Measurements from ENCODE around the gene YWHAE. TPM values are rescaled to one million over a fixed set of nuclear protein-coding genes. Genes with fewer than 3 reads are reported as not detected.
"Not testable (repeated sequence)": the region's sequence is repeated elsewhere in the genome, so short reads cannot be mapped to it uniquely, and the experiment has no call there.

YWHAE gene
- total and polyA plus RNA-seq, 2 donors: 167 to 323 TPM

DNA sequence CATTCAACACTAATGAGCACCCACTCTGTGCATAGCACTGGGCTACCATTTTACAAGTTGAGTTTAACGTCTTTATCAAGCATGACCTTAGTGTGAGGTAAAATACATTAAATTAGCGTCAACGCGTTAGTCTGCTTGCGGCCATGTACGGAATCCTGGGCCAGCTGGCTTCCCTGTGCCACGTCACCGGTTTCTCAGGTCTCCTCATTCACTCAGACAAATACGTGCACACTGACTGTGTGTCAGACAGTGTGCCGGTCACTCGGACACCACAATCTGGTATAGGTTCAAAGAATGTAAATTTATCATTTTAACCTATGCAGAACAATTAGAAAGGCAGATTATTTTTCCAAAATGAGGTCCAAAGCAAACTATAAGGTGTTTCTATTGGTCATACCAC is 21.4 kb upstream of the YWHAE start:
- DNase-seq (ENCODE audit: extremely low spot score): no peak
- Histone ChIP-seq H3K27ac (ENCODE audit: low read depth) (no peak overlapping the region), H3K4me3 (ENCODE audit: low read depth, low read length) (no peak overlapping the region), H3K36me3 (ENCODE audit: insufficient read depth) (peaks cover 3% of the 10 kb centered on the region), H3K4me1 (ENCODE audit: insufficient read depth) (no peaks in the 10 kb centered on the region)
- WGBS: 93% methylated on average over 11 of the region's 11 CpGs

DNA sequence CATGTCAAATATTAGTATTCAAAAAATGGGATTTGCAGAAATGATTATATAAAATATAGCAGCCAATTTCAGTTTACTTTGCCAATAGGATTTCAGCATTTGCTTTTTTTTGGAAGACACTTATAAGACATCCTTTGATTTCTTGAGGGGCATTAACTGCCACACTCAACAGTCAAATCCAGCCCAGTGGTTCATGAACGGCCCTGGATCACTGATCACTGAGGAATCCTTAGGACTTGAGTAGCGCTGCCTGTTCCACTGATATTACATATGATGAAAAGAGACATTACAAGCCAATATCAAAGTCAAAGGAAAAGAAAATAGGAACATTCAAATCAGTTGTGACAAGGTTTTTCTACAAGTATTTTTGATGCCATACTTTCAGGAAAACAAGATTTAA is 21.0 kb upstream of the YWHAE start:
- no peaks in the 10 kb centered on the region for H3K4me1 ChIP-seq (ENCODE audit: insufficient read depth)
- peaks cover 3% of the 10 kb centered on the region for H3K36me3 ChIP-seq (ENCODE audit: insufficient read depth)
- no peak for DNase-seq (ENCODE audit: extremely low spot score)
- H3K4me3 ChIP-seq (ENCODE audit: low read depth, low read length): no peak overlapping the region
- 87% methylated on average over 2 of the region's 2 CpGs for WGBS
- no peak overlapping the region for H3K27ac ChIP-seq (ENCODE audit: low read depth)

DNA sequence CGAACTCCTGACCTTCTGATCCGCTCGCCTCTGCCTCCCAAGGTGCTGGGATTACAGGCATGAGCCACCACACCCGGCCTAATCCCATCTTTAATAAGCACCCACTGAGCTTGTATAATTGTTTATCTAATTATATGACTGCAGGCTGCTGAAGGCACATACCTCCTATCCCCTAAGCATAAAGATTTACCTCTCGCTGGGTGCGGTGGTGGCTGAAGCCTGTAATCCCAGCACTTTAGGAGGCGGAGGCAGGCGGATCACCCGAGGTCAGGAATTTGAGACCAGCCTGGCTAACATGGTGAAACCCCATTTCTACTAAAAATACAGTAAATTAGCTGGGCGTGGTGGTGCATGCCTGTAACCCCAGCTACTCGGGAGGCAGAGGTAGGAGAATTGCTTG is 20.1 kb upstream of the YWHAE start:
- WGBS: 96% methylated on average over 11 of the region's 11 CpGs
- H3K4me1 ChIP-seq (ENCODE audit: insufficient read depth): no peaks in the 10 kb centered on the region
- no peak overlapping the region for H3K4me3 ChIP-seq (ENCODE audit: low read depth, low read length)
- DNase-seq (ENCODE audit: extremely low spot score): no peak
- H3K36me3 ChIP-seq (ENCODE audit: insufficient read depth): peaks cover 3% of the 10 kb centered on the region
- no peak overlapping the region for H3K27ac ChIP-seq (ENCODE audit: low read depth)

- WGBS: 95% methylated on average over 10 of the region's 10 CpGs
- H3K36me3 ChIP-seq (ENCODE audit: insufficient read depth); H3K27ac ChIP-seq (ENCODE audit: low read depth): not testable (repeated sequence)
Measured at GRCh38 chr17:1418476-1418875, 18.5 kb upstream of the YWHAE start.

GRCh38 chr17:1416414-1416813 is 16.4 kb upstream of the YWHAE start:
- no peak overlapping the region for H3K27ac ChIP-seq (ENCODE audit: low read depth)
- 97% methylated on average over 5 of the region's 5 CpGs for WGBS
- peaks cover 2% of the 10 kb centered on the region for H3K36me3 ChIP-seq (ENCODE audit: insufficient read depth)
- H3K4me1 ChIP-seq (ENCODE audit: insufficient read depth): peaks cover 2% of the 10 kb centered on the region
- no peak overlapping the region for H3K4me3 ChIP-seq (ENCODE audit: low read depth, low read length)
- no peak for DNase-seq (ENCODE audit: extremely low spot score)

More at GRCh38 chr17:1418476-1418875, 18.5 kb upstream of the YWHAE start:
- H3K4me3 ChIP-seq (ENCODE audit: low read depth, low read length); DNase-seq (ENCODE audit: extremely low spot score); H3K4me1 ChIP-seq (ENCODE audit: insufficient read depth): not testable (repeated sequence)

- 76% methylated on average over 10 of the region's 10 CpGs for WGBS
- DNase-seq (ENCODE audit: extremely low spot score): no peak
- Histone ChIP-seq H3K36me3 (ENCODE audit: insufficient read depth) (no peaks in the 10 kb centered on the region), H3K4me3 (ENCODE audit: low read depth, low read length) (no peak overlapping the region), H3K27ac (ENCODE audit: low read depth) (no peak overlapping the region), H3K4me1 (ENCODE audit: insufficient read depth) (peaks cover 2% of the 10 kb centered on the region)
Measured at GRCh38 chr17:1414634-1415033, 14.6 kb upstream of the YWHAE start.

DNA sequence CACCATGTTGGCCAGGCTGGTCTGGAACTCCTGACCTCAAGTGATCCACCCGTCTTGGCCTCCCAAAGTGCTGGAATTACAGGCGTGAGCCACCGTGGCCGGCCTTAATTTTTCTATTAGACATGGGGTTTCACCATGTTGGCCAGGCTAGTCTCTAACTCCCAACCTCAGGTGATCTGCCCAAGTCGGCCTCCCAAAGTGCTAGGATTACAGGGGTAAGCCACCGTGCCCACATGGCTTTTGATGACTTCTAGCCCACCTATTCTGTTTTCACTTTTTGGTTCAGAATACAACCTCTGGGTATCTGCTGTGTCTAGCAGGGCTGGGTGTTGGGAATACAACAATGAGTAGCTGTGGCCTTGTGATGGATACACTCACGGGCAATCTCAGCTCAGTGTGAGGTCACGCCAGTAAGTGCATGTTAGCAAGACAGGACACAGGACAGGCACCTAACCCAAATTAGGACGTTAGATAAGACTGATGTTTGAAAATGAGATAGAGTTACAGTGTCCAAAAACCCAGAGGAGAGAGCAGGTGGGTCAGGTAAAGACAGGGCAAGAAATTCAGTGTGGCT is 14.1 kb upstream of the YWHAE start:
- Histone ChIP-seq H3K27ac (ENCODE audit: low read depth) (no peak overlapping the region), H3K36me3 (ENCODE audit: insufficient read depth) (no peaks in the 10 kb centered on the region), H3K4me3 (ENCODE audit: low read depth, low read length) (no peak overlapping the region), H3K4me1 (ENCODE audit: insufficient read depth) (peaks cover 2% of the 10 kb centered on the region)
- 85% methylated on average over 9 of the region's 9 CpGs for WGBS
- DNase-seq (ENCODE audit: extremely low spot score): no peak

DNA sequence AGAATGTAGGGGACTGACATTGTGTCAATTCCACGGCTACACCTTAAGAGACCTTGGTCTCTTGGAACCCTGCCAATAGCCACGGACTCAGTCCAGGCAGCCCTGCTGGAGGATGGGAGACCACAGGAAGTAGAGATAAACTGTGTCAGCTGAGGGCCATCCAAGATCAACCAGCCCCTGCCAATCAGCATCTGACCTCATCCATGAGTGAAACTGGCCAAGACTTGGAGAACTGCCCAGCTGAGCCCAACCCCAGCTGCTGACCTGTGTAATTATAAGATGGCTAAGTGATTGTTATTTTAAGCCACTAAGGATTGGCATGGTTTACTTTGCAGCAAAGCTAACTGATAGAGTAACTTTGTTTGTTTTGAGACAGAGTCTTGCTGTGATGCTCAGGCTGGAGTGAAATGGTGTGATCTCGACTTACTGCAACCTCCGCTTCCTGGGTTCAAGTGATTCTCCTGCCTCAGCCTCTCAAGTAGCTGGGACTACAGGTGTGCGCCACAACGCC is 13.3 kb upstream of the YWHAE start:
- Histone ChIP-seq H3K36me3 (ENCODE audit: insufficient read depth) (no peaks in the 10 kb centered on the region), H3K4me3 (ENCODE audit: low read depth, low read length) (no peak overlapping the region), H3K27ac (ENCODE audit: low read depth) (no peak overlapping the region), H3K4me1 (ENCODE audit: insufficient read depth) (peaks cover 2% of the 10 kb centered on the region)
- DNase-seq (ENCODE audit: extremely low spot score): no peak
- 64% methylated on average over 6 of the region's 6 CpGs for WGBS

DNA sequence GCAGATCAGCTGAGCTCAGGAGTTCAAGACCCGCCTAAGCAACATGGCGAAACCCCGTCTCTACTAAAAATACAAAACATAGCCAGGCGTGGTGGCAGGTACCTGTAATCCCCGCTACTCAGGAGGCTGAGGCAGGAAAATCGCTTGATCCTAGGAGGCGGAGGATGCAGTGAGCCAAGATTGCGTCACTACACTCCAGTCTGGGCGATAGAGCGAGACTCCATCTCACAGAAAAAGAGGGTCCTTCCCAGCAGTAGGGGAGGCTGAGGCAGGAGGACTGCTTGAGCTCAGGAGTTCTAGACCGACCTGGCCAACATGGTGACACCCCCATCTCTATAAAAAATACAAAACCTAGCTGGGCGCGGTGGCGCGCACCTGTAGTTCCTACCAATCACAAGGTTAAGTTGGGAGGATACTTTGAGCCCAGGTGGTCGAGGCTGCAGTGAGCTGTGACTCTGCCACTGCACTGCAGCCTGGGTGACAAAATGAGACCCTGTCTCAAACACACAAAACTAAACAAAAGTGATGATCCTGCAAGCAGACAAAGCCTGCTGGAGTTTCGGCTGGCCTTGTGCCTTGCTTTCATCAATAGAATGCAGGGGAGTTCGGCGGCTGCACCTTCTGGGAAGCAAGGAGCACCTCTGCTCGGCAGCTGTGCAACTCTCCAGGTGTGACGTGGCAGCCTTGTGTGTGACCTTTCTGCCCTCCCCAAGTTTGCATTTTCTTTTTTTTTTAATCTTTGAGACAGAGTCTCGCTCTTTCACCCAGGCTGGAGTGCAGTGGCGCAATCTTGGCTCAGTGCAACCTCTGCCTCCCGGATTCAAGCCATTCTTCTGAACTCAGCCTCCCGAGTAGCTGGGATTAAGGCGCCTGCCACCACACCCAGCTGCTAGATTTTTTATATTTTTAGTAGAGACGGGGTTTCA is 12.4 kb upstream of the YWHAE start:
- H3K36me3 ChIP-seq (ENCODE audit: insufficient read depth): no peaks in the 10 kb centered on the region
- H3K27ac ChIP-seq (ENCODE audit: low read depth): no peak overlapping the region
- DNase-seq (ENCODE audit: extremely low spot score): no peak
- no peak overlapping the region for H3K4me3 ChIP-seq (ENCODE audit: low read depth, low read length)
- 77% methylated on average over 27 of the region's 27 CpGs for WGBS
- H3K4me1 ChIP-seq (ENCODE audit: insufficient read depth): peaks cover 2% of the 10 kb centered on the region

- no peak for DNase-seq (ENCODE audit: extremely low spot score)
- 93% methylated on average over 4 of the region's 4 CpGs for WGBS
Measured at GRCh38 chr17:1402262-1402586, 2.2 kb upstream of the YWHAE start.

GRCh38 chr17:1398931-1399678 is 917 bp downstream of the YWHAE start:
- Histone ChIP-seq H3K4me3 (ENCODE audit: low read depth, low read length) (peak overlapping the region; percentile 85), H3K36me3 (ENCODE audit: insufficient read depth) (no peaks in the 10 kb centered on the region), H3K4me1 (ENCODE audit: insufficient read depth) (no peaks in the 10 kb centered on the region), H3K27ac (ENCODE audit: low read depth) (peak overlapping the region; percentile 96)
- under 1% methylated on average over 41 of the region's 41 CpGs for WGBS
- DNase-seq (ENCODE audit: extremely low spot score): no peak

More at GRCh38 chr17:1402262-1402586, 2.2 kb upstream of the YWHAE start:
- Histone ChIP-seq H3K4me3 (ENCODE audit: low read depth, low read length) (no peak overlapping the region), H3K27ac (ENCODE audit: low read depth) (no peak overlapping the region), H3K4me1 (ENCODE audit: insufficient read depth) (no peaks in the 10 kb centered on the region), H3K36me3 (ENCODE audit: insufficient read depth) (no peaks in the 10 kb centered on the region)

GRCh38 chr17:1398028-1398427 is 2.0 kb downstream of the YWHAE start:
- 6% methylated on average over 2 of the region's 2 CpGs for WGBS
- Histone ChIP-seq H3K4me3 (ENCODE audit: low read depth, low read length) (peak overlapping the region; percentile 85), H3K27ac (ENCODE audit: low read depth) (no peak overlapping the region), H3K4me1 (ENCODE audit: insufficient read depth) (no peaks in the 10 kb centered on the region), H3K36me3 (ENCODE audit: insufficient read depth) (no peaks in the 10 kb centered on the region)
- DNase-seq (ENCODE audit: extremely low spot score): no peak

GRCh38 chr17:1395876-1396665 is 4.0 kb downstream of the YWHAE start:
- not testable (repeated sequence) for H3K4me1 ChIP-seq (ENCODE audit: insufficient read depth); H3K4me3 ChIP-seq (ENCODE audit: low read depth, low read length); DNase-seq (ENCODE audit: extremely low spot score); H3K36me3 ChIP-seq (ENCODE audit: insufficient read depth); H3K27ac ChIP-seq (ENCODE audit: low read depth)
- WGBS: 91% methylated on average over 26 of the region's 26 CpGs

All from urinary bladder (tissue), 4 donors.